Measurements from ENCODE around the gene CMTR1.

- TF ChIP-seq, protein P1, sequence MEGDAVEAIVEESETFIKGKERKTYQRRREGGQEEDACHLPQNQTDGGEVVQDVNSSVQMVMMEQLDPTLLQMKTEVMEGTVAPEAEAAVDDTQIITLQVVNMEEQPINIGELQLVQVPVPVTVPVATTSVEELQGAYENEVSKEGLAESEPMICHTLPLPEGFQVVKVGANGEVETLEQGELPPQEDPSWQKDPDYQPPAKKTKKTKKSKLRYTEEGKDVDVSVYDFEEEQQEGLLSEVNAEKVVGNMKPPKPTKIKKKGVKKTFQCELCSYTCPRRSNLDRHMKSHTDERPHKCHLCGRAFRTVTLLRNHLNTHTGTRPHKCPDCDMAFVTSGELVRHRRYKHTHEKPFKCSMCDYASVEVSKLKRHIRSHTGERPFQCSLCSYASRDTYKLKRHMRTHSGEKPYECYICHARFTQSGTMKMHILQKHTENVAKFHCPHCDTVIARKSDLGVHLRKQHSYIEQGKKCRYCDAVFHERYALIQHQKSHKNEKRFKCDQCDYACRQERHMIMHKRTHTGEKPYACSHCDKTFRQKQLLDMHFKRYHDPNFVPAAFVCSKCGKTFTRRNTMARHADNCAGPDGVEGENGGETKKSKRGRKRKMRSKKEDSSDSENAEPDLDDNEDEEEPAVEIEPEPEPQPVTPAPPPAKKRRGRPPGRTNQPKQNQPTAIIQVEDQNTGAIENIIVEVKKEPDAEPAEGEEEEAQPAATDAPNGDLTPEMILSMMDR (IDR thresholded peaks at IDR 0.05 in 8 of 11, conservative IDR thresholded peaks at IDR 0.05 in 3 of 11), result no peak
- TF ChIP-seq POLR2A (IDR thresholded peaks at IDR 0.05) (no peak), POLR2AphosphoS5 (IDR thresholded peaks at IDR 0.05) (no peak)
Observed at GRCh38 chr6:37507690-37508421, 74.8 kb downstream of the CMTR1 start.

Measured in spleen (tissue), 7 donors.